ENCODE data around the gene DYNC1H1. TPM values are rescaled to one million over a fixed set of nuclear protein-coding genes. Genes with fewer than 3 reads are reported as not detected.

The DYNC1H1 gene
- total RNA-seq, 1 experiment from 2014 or later: 606 TPM

GRCh38 chr14:101932673-101933072 lies 31.7 kb upstream of the DYNC1H1 start:
- H3K36me3 ChIP-seq (ENCODE audit: low read depth, low read length): no peaks in the 10 kb centered on the region
- CTCF ChIA-PET: no interaction called here
- no peak overlapping the region for H3K4me2 ChIP-seq (ENCODE audit: low read length)
- POLR2A ChIA-PET (ENCODE audit: unreplicated experiment): no interaction called here
- H3K9ac ChIP-seq (ENCODE audit: low read length): no peak overlapping the region
- no peaks in the 10 kb centered on the region for H3K9me3 ChIP-seq (ENCODE audit: low read length)
- H3F3A ChIP-seq (ENCODE audit: low read length, unreplicated experiment): no peaks in the 10 kb centered on the region
- intact Hi-C loops (cut with micrococcal nuclease): no loop called here
- no peaks in the 10 kb centered on the region for H3K9me2 ChIP-seq (replicated peaks; ENCODE audit: low read length)
- no peak overlapping the region for H2AFZ ChIP-seq (ENCODE audit: low read length)
- H4K20me1 ChIP-seq (ENCODE audit: low read length): no peaks in the 10 kb centered on the region
- no peak; the same call in 1 of the 2 replicates for ATAC-seq
- BruUV-seq (replicated peaks): no TSS peak
- H3K27ac ChIP-seq (ENCODE audit: low read length): no peak overlapping the region
- TF ChIP-seq EZH2 (IDR thresholded peaks at IDR 0.05; ENCODE audit: low read length, unreplicated experiment): no peak
- TF ChIP-seq CTCF (conservative IDR thresholded peaks at IDR 0.05; ENCODE audit: low read depth, low read length): no peak
- TF ChIP-seq EZH2phosphoT487 (IDR thresholded peaks at IDR 0.05; ENCODE audit: borderline replicate concordance, low read length): no peak
- H3K4me1 ChIP-seq (ENCODE audit: insufficient read depth, low read length): no peaks in the 10 kb centered on the region
- H3K79me2 ChIP-seq (ENCODE audit: low read length): no peaks in the 10 kb centered on the region
- DNase-seq: no peak
- H3K4me3 ChIP-seq (ENCODE audit: low read length): no peak overlapping the region
- H3K27me3 ChIP-seq (ENCODE audit: low read length): no peaks in the 10 kb centered on the region

- no peak overlapping the region for H3K4me3 ChIP-seq (ENCODE audit: low read length)
- no peaks in the 10 kb centered on the region for H3K36me3 ChIP-seq (ENCODE audit: low read depth, low read length)
- TF ChIP-seq EZH2 (IDR thresholded peaks at IDR 0.05; ENCODE audit: low read length, unreplicated experiment): no peak
- no peak for TF ChIP-seq EZH2phosphoT487 (IDR thresholded peaks at IDR 0.05; ENCODE audit: borderline replicate concordance, low read length)
- no peak for TF ChIP-seq CTCF (conservative IDR thresholded peaks at IDR 0.05; ENCODE audit: low read depth, low read length)
- H2AFZ ChIP-seq (ENCODE audit: low read length): no peak overlapping the region
- DNase-seq: no peak
- H4K20me1 ChIP-seq (ENCODE audit: low read length): no peaks in the 10 kb centered on the region
- no peaks in the 10 kb centered on the region for H3K27me3 ChIP-seq (ENCODE audit: low read length)
- H3F3A ChIP-seq (ENCODE audit: low read length, unreplicated experiment): no peaks in the 10 kb centered on the region
- H3K9me3 ChIP-seq (ENCODE audit: low read length): no peaks in the 10 kb centered on the region
- no TSS peak for BruUV-seq (replicated peaks)
- no peak overlapping the region for H3K9ac ChIP-seq (ENCODE audit: low read length)
- no peak overlapping the region for H3K4me2 ChIP-seq (ENCODE audit: low read length)
- no peak; the same call in 1 of the 2 replicates for ATAC-seq
- H3K4me1 ChIP-seq (ENCODE audit: insufficient read depth, low read length): no peaks in the 10 kb centered on the region
- ChIA-PET CTCF (interaction anchor here (0.6 kb wide), 1 partner anchor 99 kb away, joined by 3 read pairs; no protein-coding TSS in a partner anchor), POLR2A (ENCODE audit: unreplicated experiment) (no interaction called here)
- H3K79me2 ChIP-seq (ENCODE audit: low read length): no peaks in the 10 kb centered on the region
- no peaks in the 10 kb centered on the region for H3K9me2 ChIP-seq (replicated peaks; ENCODE audit: low read length)
- intact Hi-C loops (cut with micrococcal nuclease): no loop called here
- no peak overlapping the region for H3K27ac ChIP-seq (ENCODE audit: low read length)
Observed at GRCh38 chr14:101933209-101933608, 31.2 kb upstream of the DYNC1H1 start.

GRCh38 chr14:101934601-101935150 lies 29.7 kb upstream of the DYNC1H1 start:
- Histone ChIP-seq H3K9me3 (ENCODE audit: low read length) (no peaks in the 10 kb centered on the region), H3K4me1 (ENCODE audit: insufficient read depth, low read length) (no peaks in the 10 kb centered on the region), H4K20me1 (ENCODE audit: low read length) (no peaks in the 10 kb centered on the region), H3K4me2 (ENCODE audit: low read length) (no peak overlapping the region), H3F3A (ENCODE audit: low read length, unreplicated experiment) (no peaks in the 10 kb centered on the region), H3K9ac (ENCODE audit: low read length) (no peak overlapping the region), H3K9me2 (replicated peaks; ENCODE audit: low read length) (no peaks in the 10 kb centered on the region), H3K27ac (ENCODE audit: low read length) (no peak overlapping the region), H3K36me3 (ENCODE audit: low read depth, low read length) (no peaks in the 10 kb centered on the region), H3K27me3 (ENCODE audit: low read length) (no peaks in the 10 kb centered on the region), H3K4me3 (ENCODE audit: low read length) (no peak overlapping the region), H3K79me2 (ENCODE audit: low read length) (no peaks in the 10 kb centered on the region), H2AFZ (ENCODE audit: low read length) (no peak overlapping the region)
- BruUV-seq (replicated peaks): no TSS peak
- no peak for DNase-seq
- ChIA-PET POLR2A (ENCODE audit: unreplicated experiment) (no interaction called here), CTCF (no interaction called here)
- no peak for ATAC-seq
- TF ChIP-seq EZH2 (IDR thresholded peaks at IDR 0.05; ENCODE audit: low read length, unreplicated experiment): no peak
- TF ChIP-seq CTCF (conservative IDR thresholded peaks at IDR 0.05; ENCODE audit: low read depth, low read length): no peak
- TF ChIP-seq EZH2phosphoT487 (IDR thresholded peaks at IDR 0.05; ENCODE audit: borderline replicate concordance, low read length): no peak
- intact Hi-C loops (cut with micrococcal nuclease): no loop called here
